ENCODE results near the gene ITFG2. TPM values are rescaled to one million over a fixed set of nuclear protein-coding genes. Genes with fewer than 3 reads are reported as not detected.

The ITFG2 gene
- total and polyA plus RNA-seq, 4 donors, result 7.5 to 26.3 (median 11.4) TPM

GRCh38 chr12:2835691-2836403 is 23.4 kb downstream of the ITFG2 start (continued):
- TF ChIP-seq ZBTB33 (IDR thresholded peaks at IDR 0.05), result no peak
- TF ChIP-seq RXRA (IDR thresholded peaks at IDR 0.05), result no peak

- no peaks in the 10 kb centered on the region for H3K27me3 ChIP-seq (ENCODE audit: control insufficient read depth in 4 of 4, insufficient read depth in 4 of 4, low read length in 3 of 4)
- DNase-seq (ENCODE audit: low spot score), result no peak
- H3K4me3 ChIP-seq (ENCODE audit: low read depth in 1 of 3, low read length in 3 of 3), result no peak overlapping the region
- H3K27ac ChIP-seq (ENCODE audit: low read depth in 1 of 2, low read length in 2 of 2), result no peak overlapping the region
- no peaks in the 10 kb centered on the region for H3K4me1 ChIP-seq (ENCODE audit: control insufficient read depth in 4 of 4, insufficient read depth in 4 of 4, low read length in 3 of 4)
- WGBS, result 83% methylated on average over 8 of the region's 8 CpGs
- no peaks in the 10 kb centered on the region for H3K9me3 ChIP-seq (ENCODE audit: control insufficient read depth in 4 of 4, low read length in 3 of 4)
- H3K9ac ChIP-seq (ENCODE audit: low read depth in 1 of 2, low read length in 2 of 2), result no peak overlapping the region
- no peak for TF ChIP-seq HNF4A (conservative IDR thresholded peaks at IDR 0.05)
- no peak for TF ChIP-seq CTCF (IDR thresholded peaks at IDR 0.05; ENCODE audit: low read depth, low read length, missing input control)
- TF ChIP-seq TAF1 (conservative IDR thresholded peaks at IDR 0.05), result no peak
- no peak for TF ChIP-seq EGR1 (IDR thresholded peaks at IDR 0.05; ENCODE audit: low read depth in 2 of 2)
- no peak for TF ChIP-seq MAX (IDR thresholded peaks at IDR 0.05)
- peaks cover 2 to 14% (median 9%) of the 10 kb centered on the region in 4 donors for H3K36me3 ChIP-seq (ENCODE audit: control insufficient read depth in 4 of 4, insufficient read depth in 3 of 4, low read depth in 1 of 4, low read length in 3 of 4)
Observed at GRCh38 chr12:2836574-2836973, 24.1 kb downstream of the ITFG2 start.

- 74% methylated on average over 9 of the region's 9 CpGs for WGBS
Observed at GRCh38 chr12:2841056-2841650, 28.7 kb downstream of the ITFG2 start.

More at GRCh38 chr12:2841056-2841650, 28.7 kb downstream of the ITFG2 start:
- Histone ChIP-seq H3K27ac (ENCODE audit: low read depth in 1 of 2, low read length in 2 of 2) (no peak overlapping the region), H3K4me3 (ENCODE audit: low read depth in 1 of 3, low read length in 3 of 3) (no peak overlapping the region), H3K27me3 (ENCODE audit: control insufficient read depth in 4 of 4, insufficient read depth in 4 of 4, low read length in 3 of 4) (no peaks in the 10 kb centered on the region), H3K4me1 (ENCODE audit: control insufficient read depth in 4 of 4, insufficient read depth in 4 of 4, low read length in 3 of 4) (no peaks in the 10 kb centered on the region), H3K9ac (ENCODE audit: low read depth in 1 of 2, low read length in 2 of 2) (no peak overlapping the region), H3K36me3 (ENCODE audit: control insufficient read depth in 4 of 4, insufficient read depth in 3 of 4, low read depth in 1 of 4, low read length in 3 of 4) (peaks cover 2 to 21% (median 6%) of the 10 kb centered on the region in 4 donors), H3K9me3 (ENCODE audit: control insufficient read depth in 4 of 4, low read length in 3 of 4) (no peaks in the 10 kb centered on the region)
- DNase-seq (ENCODE audit: low spot score), result no peak
- TF ChIP-seq REST (IDR thresholded peaks at IDR 0.05) (no peak), FOXA2 (IDR thresholded peaks at IDR 0.05) (no peak), TAF1 (conservative IDR thresholded peaks at IDR 0.05) (no peak), HNF4A (conservative IDR thresholded peaks at IDR 0.05) (no peak), FOXA1 (IDR thresholded peaks at IDR 0.05) (no peak), ZBTB33 (IDR thresholded peaks at IDR 0.05) (no peak), JUND (IDR thresholded peaks at IDR 0.05) (no peak), YY1 (IDR thresholded peaks at IDR 0.05) (no peak), NR2F2 (IDR thresholded peaks at IDR 0.05) (no peak), GABPA (IDR thresholded peaks at IDR 0.05 in 1 of 2, conservative IDR thresholded peaks at IDR 0.05 in 1 of 2) (no peak)
